ENCODE measurements around the gene OR6K2. TPM values are rescaled to one million over a fixed set of nuclear protein-coding genes. Genes with fewer than 3 reads are reported as not detected.

The OR6K2 gene
- total and polyA plus RNA-seq, 4 donors, result not detected

DNA sequence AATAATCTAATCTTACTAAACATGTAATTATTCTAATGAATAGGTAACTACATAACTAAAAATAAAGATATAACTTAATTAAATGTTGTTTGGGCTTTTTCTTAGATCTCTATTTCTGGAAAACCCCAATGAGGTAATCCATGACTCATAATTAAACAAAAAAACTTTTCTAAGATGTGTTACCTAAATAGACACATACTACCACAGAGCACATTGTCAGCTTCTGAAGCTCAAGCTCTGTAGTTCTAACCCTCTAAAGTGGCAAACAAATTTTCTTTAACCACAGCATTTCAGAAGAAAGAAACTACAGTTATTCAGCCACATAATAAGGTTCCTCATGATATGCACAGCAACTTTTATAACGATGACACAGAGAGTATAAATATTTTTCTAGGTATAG lies 15.9 kb upstream of the OR6K2 start:
- H3K4me3 ChIP-seq (ENCODE audit: low read depth in 1 of 3, low read length in 3 of 3), result no peak overlapping the region
- H3K9me3 ChIP-seq (ENCODE audit: control insufficient read depth in 4 of 4, low read length in 3 of 4), result no peaks in the 10 kb centered on the region
- peaks cover 0 to 3% (median 0%) of the 10 kb centered on the region in 4 donors for H3K27me3 ChIP-seq (ENCODE audit: control insufficient read depth in 4 of 4, insufficient read depth in 4 of 4, low read length in 3 of 4)
- no peak for DNase-seq (ENCODE audit: low spot score)
- H3K4me1 ChIP-seq (ENCODE audit: control insufficient read depth in 4 of 4, insufficient read depth in 4 of 4, low read length in 3 of 4), result no peaks in the 10 kb centered on the region
- no peaks in the 10 kb centered on the region for H3K36me3 ChIP-seq (ENCODE audit: control insufficient read depth in 4 of 4, insufficient read depth in 3 of 4, low read depth in 1 of 4, low read length in 3 of 4)
- 76% methylated on average over 1 of the region's 1 CpG for WGBS
- TF ChIP-seq, protein P1, sequence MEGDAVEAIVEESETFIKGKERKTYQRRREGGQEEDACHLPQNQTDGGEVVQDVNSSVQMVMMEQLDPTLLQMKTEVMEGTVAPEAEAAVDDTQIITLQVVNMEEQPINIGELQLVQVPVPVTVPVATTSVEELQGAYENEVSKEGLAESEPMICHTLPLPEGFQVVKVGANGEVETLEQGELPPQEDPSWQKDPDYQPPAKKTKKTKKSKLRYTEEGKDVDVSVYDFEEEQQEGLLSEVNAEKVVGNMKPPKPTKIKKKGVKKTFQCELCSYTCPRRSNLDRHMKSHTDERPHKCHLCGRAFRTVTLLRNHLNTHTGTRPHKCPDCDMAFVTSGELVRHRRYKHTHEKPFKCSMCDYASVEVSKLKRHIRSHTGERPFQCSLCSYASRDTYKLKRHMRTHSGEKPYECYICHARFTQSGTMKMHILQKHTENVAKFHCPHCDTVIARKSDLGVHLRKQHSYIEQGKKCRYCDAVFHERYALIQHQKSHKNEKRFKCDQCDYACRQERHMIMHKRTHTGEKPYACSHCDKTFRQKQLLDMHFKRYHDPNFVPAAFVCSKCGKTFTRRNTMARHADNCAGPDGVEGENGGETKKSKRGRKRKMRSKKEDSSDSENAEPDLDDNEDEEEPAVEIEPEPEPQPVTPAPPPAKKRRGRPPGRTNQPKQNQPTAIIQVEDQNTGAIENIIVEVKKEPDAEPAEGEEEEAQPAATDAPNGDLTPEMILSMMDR (IDR thresholded peaks at IDR 0.05; ENCODE audit: low read depth, low read length, missing input control), result no peak
- no peak overlapping the region for H3K27ac ChIP-seq (ENCODE audit: low read depth in 1 of 2, low read length in 2 of 2)
- no peak overlapping the region for H3K9ac ChIP-seq (ENCODE audit: low read depth in 1 of 2, low read length in 2 of 2)

DNA sequence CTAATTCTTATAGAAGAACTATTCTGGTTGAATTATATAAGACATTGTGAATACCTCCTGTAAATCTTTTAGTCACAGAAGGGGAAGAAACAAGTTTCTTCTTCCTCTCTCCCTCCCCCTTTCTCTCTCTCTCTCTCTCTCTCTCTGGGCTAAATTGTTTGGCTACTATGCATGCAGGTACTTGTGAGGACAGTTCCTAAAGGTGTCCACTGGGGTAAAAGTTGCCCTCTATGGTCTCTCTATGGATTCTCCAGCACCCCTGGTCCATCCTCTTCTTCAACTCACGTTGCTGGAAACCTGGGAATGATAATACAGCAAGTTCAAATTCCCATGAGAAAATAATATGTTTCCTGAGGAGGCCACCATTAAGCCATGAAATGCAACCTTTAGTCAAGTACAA lies 14.3 kb upstream of the OR6K2 start:
- no peaks in the 10 kb centered on the region for H3K9me3 ChIP-seq (ENCODE audit: control insufficient read depth in 4 of 4, low read length in 3 of 4)
- H3K27me3 ChIP-seq (ENCODE audit: control insufficient read depth in 4 of 4, insufficient read depth in 4 of 4, low read length in 3 of 4), result peaks cover 0 to 3% (median 0%) of the 10 kb centered on the region in 4 donors
- no peaks in the 10 kb centered on the region for H3K4me1 ChIP-seq (ENCODE audit: control insufficient read depth in 4 of 4, insufficient read depth in 4 of 4, low read length in 3 of 4)
- H3K9ac ChIP-seq (ENCODE audit: low read depth in 1 of 2, low read length in 2 of 2), result no peak overlapping the region
- H3K27ac ChIP-seq (ENCODE audit: low read depth in 1 of 2, low read length in 2 of 2), result no peak overlapping the region
- WGBS, result 35% methylated on average over 1 of the region's 1 CpG
- DNase-seq (ENCODE audit: low spot score), result no peak
- no peak overlapping the region for H3K4me3 ChIP-seq (ENCODE audit: low read depth in 1 of 3, low read length in 3 of 3)
- TF ChIP-seq HNF4G (IDR thresholded peaks at IDR 0.05), result no peak
- TF ChIP-seq, protein P2, sequence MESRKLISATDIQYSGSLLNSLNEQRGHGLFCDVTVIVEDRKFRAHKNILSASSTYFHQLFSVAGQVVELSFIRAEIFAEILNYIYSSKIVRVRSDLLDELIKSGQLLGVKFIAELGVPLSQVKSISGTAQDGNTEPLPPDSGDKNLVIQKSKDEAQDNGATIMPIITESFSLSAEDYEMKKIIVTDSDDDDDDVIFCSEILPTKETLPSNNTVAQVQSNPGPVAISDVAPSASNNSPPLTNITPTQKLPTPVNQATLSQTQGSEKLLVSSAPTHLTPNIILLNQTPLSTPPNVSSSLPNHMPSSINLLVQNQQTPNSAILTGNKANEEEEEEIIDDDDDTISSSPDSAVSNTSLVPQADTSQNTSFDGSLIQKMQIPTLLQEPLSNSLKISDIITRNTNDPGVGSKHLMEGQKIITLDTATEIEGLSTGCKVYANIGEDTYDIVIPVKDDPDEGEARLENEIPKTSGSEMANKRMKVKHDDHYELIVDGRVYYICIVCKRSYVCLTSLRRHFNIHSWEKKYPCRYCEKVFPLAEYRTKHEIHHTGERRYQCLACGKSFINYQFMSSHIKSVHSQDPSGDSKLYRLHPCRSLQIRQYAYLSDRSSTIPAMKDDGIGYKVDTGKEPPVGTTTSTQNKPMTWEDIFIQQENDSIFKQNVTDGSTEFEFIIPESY (IDR thresholded peaks at IDR 0.05), result no peak
- TF ChIP-seq, protein P3, sequence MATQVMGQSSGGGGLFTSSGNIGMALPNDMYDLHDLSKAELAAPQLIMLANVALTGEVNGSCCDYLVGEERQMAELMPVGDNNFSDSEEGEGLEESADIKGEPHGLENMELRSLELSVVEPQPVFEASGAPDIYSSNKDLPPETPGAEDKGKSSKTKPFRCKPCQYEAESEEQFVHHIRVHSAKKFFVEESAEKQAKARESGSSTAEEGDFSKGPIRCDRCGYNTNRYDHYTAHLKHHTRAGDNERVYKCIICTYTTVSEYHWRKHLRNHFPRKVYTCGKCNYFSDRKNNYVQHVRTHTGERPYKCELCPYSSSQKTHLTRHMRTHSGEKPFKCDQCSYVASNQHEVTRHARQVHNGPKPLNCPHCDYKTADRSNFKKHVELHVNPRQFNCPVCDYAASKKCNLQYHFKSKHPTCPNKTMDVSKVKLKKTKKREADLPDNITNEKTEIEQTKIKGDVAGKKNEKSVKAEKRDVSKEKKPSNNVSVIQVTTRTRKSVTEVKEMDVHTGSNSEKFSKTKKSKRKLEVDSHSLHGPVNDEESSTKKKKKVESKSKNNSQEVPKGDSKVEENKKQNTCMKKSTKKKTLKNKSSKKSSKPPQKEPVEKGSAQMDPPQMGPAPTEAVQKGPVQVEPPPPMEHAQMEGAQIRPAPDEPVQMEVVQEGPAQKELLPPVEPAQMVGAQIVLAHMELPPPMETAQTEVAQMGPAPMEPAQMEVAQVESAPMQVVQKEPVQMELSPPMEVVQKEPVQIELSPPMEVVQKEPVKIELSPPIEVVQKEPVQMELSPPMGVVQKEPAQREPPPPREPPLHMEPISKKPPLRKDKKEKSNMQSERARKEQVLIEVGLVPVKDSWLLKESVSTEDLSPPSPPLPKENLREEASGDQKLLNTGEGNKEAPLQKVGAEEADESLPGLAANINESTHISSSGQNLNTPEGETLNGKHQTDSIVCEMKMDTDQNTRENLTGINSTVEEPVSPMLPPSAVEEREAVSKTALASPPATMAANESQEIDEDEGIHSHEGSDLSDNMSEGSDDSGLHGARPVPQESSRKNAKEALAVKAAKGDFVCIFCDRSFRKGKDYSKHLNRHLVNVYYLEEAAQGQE (IDR thresholded peaks at IDR 0.05), result no peak
- TF ChIP-seq RAD21 (IDR thresholded peaks at IDR 0.05), result no peak
- TF ChIP-seq, protein P1 (IDR thresholded peaks at IDR 0.05; ENCODE audit: low read depth, low read length, missing input control), result no peak
- no peak for TF ChIP-seq JUND (IDR thresholded peaks at IDR 0.05)
- TF ChIP-seq NR2F2 (IDR thresholded peaks at IDR 0.05), result no peak
- TF ChIP-seq, protein P4, sequence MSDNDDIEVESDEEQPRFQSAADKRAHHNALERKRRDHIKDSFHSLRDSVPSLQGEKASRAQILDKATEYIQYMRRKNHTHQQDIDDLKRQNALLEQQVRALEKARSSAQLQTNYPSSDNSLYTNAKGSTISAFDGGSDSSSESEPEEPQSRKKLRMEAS (IDR thresholded peaks at IDR 0.05), result no peak
- TF ChIP-seq FOXA2 (IDR thresholded peaks at IDR 0.05), result no peak
- TF ChIP-seq TAF1 (conservative IDR thresholded peaks at IDR 0.05), result no peak
- no peaks in the 10 kb centered on the region for H3K36me3 ChIP-seq (ENCODE audit: control insufficient read depth in 4 of 4, insufficient read depth in 3 of 4, low read depth in 1 of 4, low read length in 3 of 4)

Measured in liver (tissue), 9 donors.